ENCODE measurements around the gene SENP5.

GRCh38 chr3:196872316-196872715 lies 4.6 kb downstream of the SENP5 start:
- TF ChIP-seq CTCF (IDR thresholded peaks at IDR 0.05) (no peak), POLR2A (IDR thresholded peaks at IDR 0.05) (no peak), POLR2AphosphoS5 (IDR thresholded peaks at IDR 0.05) (no peak)

Measured in breast epithelium (tissue), 3 donors.